GM18858 (cell line): Measurements from ENCODE around the gene CLCN5.

ENCODE experiments used
- ATAC-seq: cut with Tn5 transposase; IDR thresholded peaks from one replicate; pipeline ENCODE4 v1.9.1; 2021; ENCODE audit not compliant: unreplicated experiment

The CLCN5 gene

DNA sequence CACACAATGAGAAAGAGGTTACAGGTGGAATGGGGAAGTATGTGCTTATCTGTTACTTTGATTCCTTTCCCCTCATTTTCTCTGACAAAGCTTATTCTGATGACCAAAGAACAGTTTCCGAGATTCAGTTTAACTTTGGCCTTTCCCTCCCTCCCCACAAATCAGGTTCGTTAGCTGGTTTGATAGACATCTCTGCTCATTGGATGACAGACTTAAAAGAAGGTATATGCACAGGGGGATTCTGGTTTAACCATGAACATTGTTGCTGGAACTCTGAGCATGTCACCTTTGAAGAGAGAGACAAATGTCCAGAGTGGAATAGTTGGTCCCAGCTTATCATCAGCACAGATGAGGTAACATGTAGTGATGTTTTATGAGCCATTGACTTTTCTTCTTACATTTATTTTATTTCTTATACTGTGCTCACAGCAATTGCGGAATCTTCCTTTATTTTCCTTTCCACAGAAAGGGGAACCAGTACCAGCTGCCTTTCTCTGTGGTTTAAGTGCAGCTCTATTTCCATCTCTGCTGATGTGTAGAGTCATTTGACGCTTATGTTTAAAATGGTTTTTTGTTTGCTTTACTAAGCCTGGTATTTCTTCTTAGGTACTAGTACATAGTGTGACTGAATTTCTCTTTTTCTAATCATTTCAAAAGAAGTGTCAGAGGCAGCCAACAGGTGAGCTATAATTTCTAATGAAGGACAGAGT lies 153.4 kb downstream of the CLCN5 start:
- peak; percentile 63 for ATAC-seq

DNA sequence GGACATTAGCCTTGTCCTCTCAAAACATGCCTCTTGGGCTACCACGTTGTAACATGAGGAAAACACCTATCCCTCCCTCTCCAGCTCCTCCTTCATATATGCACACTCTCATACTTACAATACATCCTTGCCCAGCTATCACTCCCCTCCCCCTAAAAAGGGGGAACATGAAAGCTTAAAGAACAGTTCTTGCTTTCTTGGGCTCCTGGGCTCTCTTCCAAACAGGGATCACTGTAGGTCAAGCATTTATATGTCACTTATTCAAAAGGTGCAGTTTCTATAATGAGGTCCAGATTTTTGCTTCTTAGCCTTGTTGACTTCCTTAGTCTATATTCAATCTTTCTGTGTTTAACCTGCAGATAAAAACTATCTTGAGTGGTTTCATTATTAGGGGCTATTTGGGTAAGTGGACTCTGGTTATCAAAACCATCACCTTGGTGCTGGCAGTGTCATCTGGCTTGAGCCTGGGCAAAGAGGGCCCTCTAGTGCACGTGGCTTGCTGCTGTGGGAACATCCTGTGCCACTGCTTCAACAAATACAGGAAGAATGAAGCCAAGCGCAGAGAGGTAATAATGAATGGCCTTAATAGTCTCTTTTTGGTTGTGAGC lies 159.0 kb downstream of the CLCN5 start:
- ATAC-seq: no peak

DNA sequence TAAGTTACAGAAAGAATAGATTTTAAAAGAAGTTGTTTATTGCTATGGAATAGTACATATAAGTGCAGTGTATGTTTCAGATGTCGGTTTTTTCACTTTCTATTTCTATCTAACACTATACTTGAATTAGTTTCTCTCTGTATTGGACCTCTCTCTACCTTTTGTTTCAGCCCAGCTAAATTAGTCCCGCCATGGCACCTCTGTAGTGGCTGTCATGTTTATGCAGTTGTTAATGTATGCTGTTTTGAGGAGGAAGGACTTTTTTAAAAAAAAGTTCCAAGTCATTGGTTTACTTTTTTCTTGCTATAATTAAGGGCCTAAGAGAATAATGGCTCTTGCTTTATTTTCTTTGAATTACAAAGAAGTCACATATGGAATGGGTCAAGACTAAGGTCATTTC lies 160.3 kb downstream of the CLCN5 start:
- no peak for ATAC-seq

DNA sequence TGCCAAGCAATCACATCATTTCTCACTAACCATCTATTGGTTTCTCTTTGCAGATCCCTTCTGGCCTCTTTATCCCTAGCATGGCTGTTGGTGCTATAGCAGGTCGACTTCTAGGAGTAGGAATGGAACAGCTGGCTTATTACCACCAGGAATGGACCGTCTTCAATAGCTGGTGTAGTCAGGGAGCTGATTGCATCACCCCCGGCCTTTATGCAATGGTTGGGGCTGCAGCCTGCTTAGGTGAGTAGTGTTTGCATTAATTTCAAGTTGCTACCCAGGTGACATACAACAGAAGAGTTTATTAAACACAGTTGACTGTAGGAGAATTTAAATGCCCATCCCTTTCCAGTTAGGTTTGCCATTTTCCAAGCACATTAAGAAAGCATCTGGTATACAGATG lies 166.2 kb downstream of the CLCN5 start:
- ATAC-seq: no peak

DNA sequence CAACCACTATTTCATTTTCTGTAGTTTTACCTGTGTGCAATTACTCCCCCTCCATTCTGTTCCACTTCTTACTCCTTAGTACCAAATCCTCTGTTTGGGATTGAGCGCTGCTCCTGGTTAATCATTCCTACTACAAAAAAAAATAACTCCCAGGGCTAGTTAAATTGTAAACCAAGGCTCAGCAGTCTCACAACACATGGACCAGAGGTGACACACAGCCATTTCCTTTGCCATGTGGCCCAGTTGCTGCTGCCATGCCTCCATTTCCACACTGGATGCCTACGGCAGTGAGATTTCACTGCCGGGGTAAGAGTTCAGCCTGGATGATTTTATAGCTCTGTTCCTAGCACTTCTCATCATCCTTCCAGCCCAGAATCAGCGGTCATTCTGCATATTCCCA lies 171.2 kb downstream of the CLCN5 start:
- ATAC-seq: no peak

DNA sequence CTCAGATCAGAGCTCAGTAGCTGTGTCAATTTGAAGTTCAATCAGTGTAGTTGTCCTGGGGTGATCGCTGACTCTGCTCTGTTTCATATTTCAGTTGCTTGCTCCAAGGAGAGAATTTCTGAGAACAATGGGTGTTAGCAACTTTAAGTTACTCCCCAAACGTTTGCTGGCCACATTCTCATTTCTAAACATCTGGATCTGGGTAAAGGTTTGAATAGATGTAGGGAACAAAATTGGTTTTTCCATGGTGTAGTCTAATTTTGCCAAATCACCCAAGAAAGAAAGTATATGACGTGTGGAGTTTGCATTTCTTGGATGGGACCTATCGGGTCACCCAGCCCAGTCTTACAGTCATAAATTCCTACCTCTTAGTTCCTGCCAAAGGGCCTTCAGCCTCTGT lies 174.7 kb downstream of the CLCN5 start:
- no peak for ATAC-seq

DNA sequence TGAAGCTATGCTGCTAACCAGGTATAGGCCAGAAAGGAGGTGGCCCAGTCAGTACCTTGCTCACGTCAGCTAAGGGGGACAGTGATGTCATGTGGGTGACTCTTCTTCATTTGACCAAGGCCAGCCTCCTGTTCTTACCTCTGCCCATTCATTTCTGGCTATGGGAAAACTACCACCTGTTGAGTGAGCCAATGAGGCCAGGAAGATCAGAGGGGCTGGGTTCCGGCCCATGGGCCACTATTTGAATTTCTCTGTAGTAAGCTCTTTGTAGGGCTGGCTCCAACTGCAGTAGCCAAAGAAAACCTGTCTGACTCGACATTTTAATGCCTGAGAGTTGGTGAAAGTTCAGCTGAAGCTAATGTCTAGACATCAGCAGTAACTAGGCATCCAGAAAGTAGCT lies 175.8 kb downstream of the CLCN5 start:
- ATAC-seq: no peak

DNA sequence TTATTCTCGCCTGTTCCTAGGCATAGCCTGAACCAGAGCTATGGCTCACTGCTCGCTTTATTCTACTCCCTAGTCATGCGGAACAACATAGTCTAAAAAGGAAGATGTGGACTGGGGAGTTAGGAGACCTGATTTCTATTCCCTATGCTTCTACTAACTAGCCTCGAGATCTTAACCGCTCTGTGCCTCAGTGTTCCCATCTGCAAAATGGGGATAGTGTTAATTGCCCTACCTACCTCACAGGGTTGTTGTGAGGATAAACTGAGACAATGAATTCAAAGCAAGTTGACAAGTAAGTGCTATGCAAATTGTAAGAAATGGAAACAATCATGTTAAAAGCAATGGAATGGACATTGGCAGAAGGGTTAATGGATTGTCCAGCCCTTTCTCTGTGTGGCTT lies 176.4 kb downstream of the CLCN5 start:
- no peak for ATAC-seq

DNA sequence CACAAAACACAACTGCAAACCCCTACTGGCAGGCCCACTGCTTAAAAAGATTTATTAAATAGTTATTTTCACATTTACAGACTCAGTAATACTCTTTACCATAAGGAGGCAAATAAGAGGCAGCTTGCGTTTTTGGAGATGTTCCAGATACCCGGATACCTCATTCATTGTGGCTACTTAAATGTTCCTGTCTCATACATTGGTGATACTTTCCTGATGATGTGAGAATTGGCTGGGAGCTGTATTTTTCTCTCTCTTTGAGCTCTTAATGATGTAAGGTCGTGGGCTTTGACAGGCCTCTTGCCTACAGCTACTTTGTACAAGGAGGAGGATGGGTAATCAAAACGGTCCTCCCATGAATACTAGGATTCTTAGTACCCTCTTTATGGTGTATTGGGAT lies 176.9 kb downstream of the CLCN5 start:
- ATAC-seq: no peak

DNA sequence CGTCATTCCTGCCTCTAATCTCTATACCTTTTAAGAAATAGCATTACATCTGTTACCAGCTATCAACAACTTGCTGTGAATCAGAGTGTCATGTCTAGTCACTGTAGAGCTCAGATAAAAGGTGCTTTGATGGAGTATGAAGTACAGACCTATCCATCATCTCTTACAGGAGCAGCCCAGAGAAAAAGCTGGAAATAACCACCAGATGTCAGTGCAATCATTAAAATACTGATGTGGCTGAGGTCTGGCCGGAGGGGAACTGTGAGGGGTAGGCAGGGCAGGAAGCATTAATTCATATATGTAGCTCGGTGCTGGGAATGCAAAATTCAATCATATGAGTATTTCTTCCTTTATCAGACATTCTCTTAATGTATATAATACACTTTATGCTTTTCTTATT lies 177.8 kb downstream of the CLCN5 start:
- no peak for ATAC-seq

DNA sequence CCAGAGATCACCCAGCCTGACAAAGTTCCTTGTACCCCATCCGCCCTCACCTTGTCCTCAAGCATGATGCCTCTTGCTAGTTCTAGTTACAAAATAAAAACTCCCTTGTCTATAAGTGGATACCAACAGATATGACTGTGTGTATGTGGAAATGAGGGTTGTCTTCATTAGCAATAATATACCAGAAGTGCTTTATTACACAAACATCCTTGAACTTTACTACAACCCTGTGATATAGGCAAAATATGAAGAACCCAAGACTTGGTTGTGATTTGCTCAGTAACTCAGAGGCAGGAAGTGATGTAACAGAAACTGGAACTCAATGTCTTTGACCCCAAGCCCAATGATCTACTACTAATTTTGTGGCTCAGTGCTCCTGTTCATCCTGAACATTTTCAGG lies 180.8 kb downstream of the CLCN5 start:
- ATAC-seq: no peak

DNA sequence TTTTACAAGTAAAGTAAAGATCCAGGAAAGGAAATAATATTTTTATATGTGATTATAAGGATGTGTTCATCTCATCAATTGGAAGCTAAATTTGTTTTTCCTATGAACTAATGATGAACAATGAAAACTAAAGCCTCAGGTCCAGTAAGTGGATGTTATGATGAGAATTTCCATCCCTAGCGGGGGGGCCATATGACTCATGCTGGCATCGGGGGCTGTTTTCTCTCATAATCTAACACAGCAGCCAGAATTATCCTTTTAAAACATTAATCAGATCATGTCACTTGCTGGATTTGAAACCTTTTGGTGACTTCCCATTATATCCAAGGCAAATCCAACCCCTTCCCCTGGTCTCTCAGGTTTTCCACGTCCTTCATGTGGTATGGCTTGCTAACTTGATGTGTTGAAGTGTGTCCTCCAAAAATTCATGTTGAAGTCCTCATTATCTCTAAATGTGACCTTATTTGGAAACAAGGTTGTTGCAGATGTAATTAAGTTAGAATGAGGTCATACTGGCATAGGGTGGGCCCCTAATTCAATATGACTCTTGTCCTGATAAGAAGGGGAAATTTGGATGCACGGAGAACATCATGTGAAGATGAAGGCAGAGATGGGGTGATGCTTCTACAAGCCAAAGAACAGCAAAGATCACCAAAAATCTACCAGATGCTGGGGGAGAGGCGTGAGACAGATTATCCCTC lies 181.6 kb downstream of the CLCN5 start:
- ATAC-seq: no peak

DNA sequence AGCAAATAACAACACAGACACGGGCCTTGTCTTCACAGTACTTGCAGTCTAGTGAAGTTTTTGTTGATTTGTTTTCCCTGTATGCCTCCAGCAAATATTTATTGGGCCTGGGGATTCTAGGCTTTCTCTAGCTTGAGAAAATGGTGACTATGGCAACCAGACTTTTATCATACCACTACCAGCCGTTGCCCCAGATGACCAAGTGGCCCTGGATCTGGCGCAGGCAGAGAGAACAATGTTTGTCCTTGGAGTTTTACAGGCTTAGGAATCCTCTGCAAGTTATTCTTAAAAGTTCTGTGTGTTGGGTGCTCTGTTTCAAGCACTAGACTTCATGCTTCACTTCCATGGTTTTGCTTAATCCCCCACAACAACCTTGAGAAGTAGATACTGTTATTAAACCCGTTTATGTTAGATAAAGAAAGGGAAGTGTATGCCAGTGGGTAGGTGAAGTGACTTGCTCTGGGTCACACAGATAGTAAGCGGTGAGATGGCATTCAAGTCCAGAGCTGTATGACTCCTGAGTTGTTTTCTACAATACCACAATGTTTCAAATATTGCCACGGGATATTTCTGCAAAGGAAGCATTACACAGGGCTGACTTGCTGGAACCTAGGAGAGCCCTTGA lies 183.8 kb downstream of the CLCN5 start:
- ATAC-seq: no peak

DNA sequence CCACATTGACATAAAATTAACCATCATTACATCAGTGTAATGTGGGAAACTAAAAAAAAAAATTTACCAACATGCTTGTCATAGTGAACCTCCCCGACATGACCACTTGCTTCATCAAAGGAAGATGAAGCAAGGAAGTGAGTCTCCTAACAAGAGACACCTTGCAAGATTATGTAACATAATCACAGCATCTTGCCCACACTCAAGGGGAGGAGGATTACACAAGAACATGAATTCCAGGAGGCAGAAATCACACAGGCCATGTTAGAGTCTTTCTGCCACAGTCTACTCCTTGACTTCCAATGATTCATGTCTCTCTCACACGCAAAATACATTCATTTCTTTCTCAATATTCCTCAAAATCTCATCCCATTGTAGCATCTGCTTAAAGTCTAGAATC lies 185.1 kb downstream of the CLCN5 start:
- no peak for ATAC-seq

DNA sequence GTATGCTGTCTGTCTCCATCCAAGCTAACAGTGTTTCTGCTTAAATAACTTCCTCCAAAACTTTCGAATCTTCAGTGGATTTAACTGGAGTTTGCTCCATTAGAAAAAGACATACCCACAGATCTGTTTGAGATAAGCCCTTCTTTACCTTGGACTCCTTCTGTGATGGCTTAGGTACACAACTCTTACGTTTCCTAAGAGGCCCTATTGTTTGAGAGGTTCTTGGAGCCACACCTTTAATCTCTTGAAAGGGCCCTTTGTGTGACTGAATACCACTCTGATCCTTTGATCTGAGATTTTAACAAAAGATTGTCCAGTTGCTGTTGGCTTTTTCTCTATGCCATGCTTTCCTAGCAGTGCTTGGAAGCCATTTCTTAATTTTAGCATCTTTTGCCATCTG lies 185.9 kb downstream of the CLCN5 start:
- ATAC-seq: no peak

DNA sequence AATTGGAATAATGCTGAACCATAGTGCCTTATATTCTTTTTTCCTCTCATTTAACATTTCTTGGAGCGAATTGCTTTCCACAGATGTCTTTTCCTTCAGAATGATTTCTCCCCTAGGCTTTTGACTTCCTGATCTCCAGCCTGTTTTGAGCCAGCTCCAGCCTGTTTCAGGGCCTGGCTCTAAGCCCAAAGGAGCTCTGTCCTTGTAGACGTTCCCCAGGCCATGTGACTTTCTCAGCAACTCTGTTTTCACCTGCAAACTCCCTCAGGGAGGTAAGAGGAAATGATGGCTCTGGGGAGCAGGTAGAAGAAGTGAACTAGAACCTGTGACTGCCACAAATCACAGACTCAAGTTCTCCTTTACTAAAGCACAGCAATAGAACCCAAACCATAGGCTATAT lies 189.3 kb downstream of the CLCN5 start:
- no peak for ATAC-seq

DNA sequence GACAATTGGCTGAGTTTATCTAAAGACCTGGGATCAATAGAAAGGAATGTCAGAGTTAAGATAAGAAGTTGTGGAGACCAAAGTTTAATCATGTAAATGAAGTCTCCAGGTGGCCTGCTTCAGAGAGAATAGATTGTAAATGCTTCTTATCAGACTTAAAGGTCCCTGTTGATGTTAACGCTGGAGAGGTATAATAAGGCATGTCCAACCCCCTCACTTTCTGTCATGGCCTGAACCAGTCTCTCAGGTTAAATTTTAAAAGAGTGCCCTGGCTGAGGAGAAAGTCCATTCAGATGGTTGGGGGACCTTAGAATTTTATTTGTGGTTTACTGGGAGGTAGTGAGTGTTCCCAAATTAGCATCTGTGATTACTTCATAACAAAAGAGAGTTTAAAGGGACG lies 191.7 kb downstream of the CLCN5 start:
- no peak for ATAC-seq

DNA sequence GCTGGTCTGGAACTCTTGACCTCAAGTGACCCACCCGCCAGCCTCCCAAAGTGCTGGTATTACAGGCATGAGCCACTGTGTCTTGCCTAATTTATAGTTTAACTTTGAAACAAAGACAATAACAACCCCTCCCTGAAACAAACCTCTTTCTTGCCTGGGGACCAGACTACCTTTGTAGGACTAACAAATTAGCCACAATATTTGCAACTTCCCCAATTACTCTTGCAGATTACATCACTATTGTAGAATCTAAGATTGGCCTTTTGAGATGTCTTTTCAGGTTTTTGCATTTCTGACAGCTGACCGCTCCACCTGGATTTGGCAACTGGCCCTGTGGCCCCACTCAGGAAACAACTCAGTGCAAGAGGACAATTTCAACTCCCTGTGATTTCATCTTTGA lies 193.6 kb downstream of the CLCN5 start:
- ATAC-seq: no peak

DNA sequence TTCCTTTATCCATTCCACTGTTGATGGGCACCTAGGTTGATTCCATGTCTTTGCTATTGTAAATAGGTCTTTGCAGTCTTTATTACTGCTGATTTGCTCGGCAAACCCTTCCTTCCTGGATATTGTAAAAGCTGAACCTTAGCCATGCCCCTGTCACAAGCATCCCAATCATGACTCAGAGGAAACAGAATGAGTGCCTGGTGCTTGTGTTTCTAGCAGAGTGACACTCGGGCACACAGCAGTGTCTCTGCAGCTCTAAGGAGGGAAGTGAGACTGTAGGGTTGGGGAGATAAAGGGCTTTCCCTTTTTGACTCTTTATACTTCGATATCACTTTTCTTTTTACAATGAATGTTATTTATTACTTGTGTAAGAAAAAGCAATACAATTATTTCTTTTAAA lies 195.1 kb downstream of the CLCN5 start:
- no peak for ATAC-seq

DNA sequence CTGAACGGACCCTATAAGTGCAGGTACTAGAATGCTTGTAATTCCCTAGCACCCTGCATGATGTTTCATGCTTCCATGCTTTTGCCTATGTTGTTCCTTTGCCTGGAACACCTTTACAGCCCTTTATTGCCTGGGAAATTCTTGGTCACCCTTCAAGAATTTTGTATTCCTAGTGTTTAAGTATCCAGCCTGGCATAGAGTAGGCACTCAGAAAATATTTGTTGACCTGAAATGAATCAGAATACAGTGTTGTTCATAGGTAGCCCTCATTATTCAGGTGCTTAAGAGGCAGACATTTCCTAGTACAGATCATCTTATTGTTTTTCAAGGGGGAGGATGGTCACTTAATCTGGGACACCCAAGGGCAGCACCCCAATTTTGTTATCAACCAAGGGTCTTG lies 203.1 kb downstream of the CLCN5 start:
- ATAC-seq: no peak

DNA sequence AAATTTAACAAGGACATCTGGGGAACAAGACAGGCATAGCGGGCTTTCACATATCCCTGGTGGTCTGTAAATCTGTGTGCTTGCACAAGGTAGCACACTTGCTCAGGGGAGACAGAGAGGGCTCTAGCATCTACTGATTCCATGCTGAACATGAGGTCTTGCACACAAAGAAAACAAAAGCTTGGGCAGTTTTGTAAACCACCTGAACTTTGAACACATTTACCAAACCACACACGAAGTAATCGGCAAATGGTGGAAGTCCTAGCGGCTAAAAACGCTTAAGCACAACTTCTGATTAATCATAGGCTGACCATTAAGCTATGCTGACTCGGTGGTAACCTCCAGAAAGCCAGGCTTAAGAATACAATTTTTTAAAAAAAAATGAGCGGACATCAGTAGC lies 225.6 kb downstream of the CLCN5 start:
- no peak for ATAC-seq
